Calu3 (cell line): ENCODE results near the gene MYL1. TPM values are rescaled to one million over a fixed set of nuclear protein-coding genes. Genes with fewer than 3 reads are reported as not detected.

Experiments
- BruUV-seq: library from RNA; stranded (reverse); fragments of 400-500 nt; replicated peaks from 2 replicates; lab custom pipeline; 2021; lab: Mats Ljungman, UMichigan
- CTCF ChIA-PET: fragments of 300-600 bp; sonication (Branson Sonifier 250); formaldehyde crosslinking; loops from one replicate; lab custom pipeline; 2022; ENCODE audit warnings: antibody characterized with exemption; lab: Charles Lee
- DNase-seq: peaks from one replicate; pipeline ENCODE4 v3.0.0; 2022
- H3K27ac Mint-ChIP-seq: one replicate; pipeline ENCODE4 v1.8.0; 2022; ENCODE audit warnings: mixed read lengths; ENCODE audit not compliant: unreplicated experiment
- H3K27me3 Mint-ChIP-seq: one replicate; pipeline ENCODE4 v1.8.0; 2022; ENCODE audit warnings: mixed read lengths; ENCODE audit not compliant: unreplicated experiment
- H3K36me3 Mint-ChIP-seq: one replicate; pipeline ENCODE4 v1.8.0; 2022; ENCODE audit warnings: mild to moderate bottlenecking, moderate library complexity, mixed read lengths; ENCODE audit not compliant: insufficient read depth, unreplicated experiment
- H3K4me1 Mint-ChIP-seq: one replicate; pipeline ENCODE4 v1.8.0; 2022; ENCODE audit warnings: mild to moderate bottlenecking, low read depth, mixed read lengths; ENCODE audit not compliant: unreplicated experiment
- H3K4me3 Mint-ChIP-seq: one replicate; pipeline ENCODE4 v1.8.0; 2022; ENCODE audit warnings: mild to moderate bottlenecking, low read depth, moderate library complexity, mixed read lengths; ENCODE audit not compliant: unreplicated experiment
- H3K9me3 Mint-ChIP-seq: one replicate; pipeline ENCODE4 v1.8.0; 2022; ENCODE audit warnings: low read depth, mixed read lengths; ENCODE audit not compliant: unreplicated experiment
- CTCF ChIP-seq: fragments of 200-600 bp; IDR thresholded peaks from one replicate; pipeline ENCODE4 v1.8.0; 2022; ENCODE audit warnings: antibody characterized with exemption; ENCODE audit not compliant: unreplicated experiment
- intact Hi-C: fragments of 100-400 bp; cut with micrococcal nuclease; formaldehyde crosslinking; loops from one replicate; pipeline ENCODE4 v1.10.0; 2022; ENCODE audit not compliant: unreplicated experiment
- total RNA-seq: library from RNA; stranded (reverse); gene quantifications from 2 replicates; pipeline ENCODE4 v1.2.3, GENCODE V29; 2022

MYL1 gene
- total RNA-seq, 1 experiment from 2014 or later, result not detected

- no peak for TF ChIP-seq CTCF
- Mint-ChIP-seq H3K27ac (no peak overlapping the region), H3K9me3 (no peaks in the 10 kb centered on the region), H3K4me3 (no peak overlapping the region), H3K27me3 (no peaks in the 10 kb centered on the region), H3K36me3 (no peaks in the 10 kb centered on the region), H3K4me1 (no peaks in the 10 kb centered on the region)
- no peak for DNase-seq
- CTCF ChIA-PET, result no interaction called here
- intact Hi-C loops, result no loop called here
- no TSS peak for BruUV-seq
Observed at GRCh38 chr2:210264282-210264681, 50.7 kb downstream of the MYL1 start.

GRCh38 chr2:210263841-210264240, 51.1 kb downstream of the MYL1 start:
- CTCF ChIA-PET, result no interaction called here
- BruUV-seq, result no TSS peak
- no peaks in the 10 kb centered on the region for H3K4me1 Mint-ChIP-seq
- H3K4me3 Mint-ChIP-seq, result no peak overlapping the region
- no peak for DNase-seq
- H3K27me3 Mint-ChIP-seq, result no peaks in the 10 kb centered on the region
- H3K27ac Mint-ChIP-seq, result no peak overlapping the region
- H3K9me3 Mint-ChIP-seq, result no peaks in the 10 kb centered on the region
- intact Hi-C loops, result no loop called here
- no peak for TF ChIP-seq CTCF
- H3K36me3 Mint-ChIP-seq, result no peaks in the 10 kb centered on the region

DNA sequence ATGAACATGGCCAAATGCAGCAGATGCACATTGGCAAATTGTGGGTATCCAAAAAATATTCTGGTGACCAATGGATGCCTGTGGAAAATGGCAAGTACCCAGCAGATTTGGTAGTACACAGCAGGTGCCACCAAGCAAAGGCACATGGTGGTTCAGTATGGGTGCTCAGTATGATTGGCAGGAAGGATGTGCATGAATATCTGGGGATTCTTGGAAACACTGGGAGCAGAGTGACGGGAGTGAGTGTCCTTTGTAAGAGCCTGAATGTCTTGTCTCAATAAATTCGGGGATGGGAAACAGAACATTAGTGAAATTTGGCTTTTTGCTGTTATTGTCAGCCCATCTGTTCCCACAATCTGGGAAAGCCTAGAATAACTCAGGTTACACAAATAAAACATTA, 52.9 kb downstream of the MYL1 start:
- no TSS peak for BruUV-seq
- Mint-ChIP-seq H3K27me3 (no peaks in the 10 kb centered on the region), H3K36me3 (no peaks in the 10 kb centered on the region), H3K4me1 (no peaks in the 10 kb centered on the region), H3K9me3 (no peaks in the 10 kb centered on the region), H3K4me3 (no peak overlapping the region), H3K27ac (no peak overlapping the region)
- intact Hi-C loops, result no loop called here
- CTCF ChIA-PET, result no interaction called here
- no peak for TF ChIP-seq CTCF
- no peak for DNase-seq

DNA sequence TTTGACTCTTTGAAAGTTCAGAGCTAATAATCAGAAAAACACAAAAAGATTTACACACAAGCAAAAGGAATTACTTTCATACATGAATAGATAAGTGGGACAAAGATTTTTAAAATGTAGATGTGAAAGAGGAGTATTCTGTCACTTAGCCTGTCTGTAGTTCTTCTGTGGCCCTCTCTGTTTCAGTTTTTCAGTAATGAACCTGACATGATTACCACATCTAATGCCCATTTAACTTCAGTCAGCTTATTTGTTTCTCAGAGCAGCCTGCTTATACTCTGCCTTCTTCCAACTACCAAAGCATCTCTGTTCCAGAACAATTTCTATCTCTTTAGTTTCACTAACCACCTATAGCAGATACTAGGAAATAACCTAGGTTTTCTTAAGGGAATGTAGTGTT, 55.3 kb downstream of the MYL1 start:
- Mint-ChIP-seq H3K4me1 (no peaks in the 10 kb centered on the region), H3K4me3 (no peak overlapping the region), H3K36me3 (no peaks in the 10 kb centered on the region), H3K9me3 (no peaks in the 10 kb centered on the region), H3K27me3 (no peaks in the 10 kb centered on the region), H3K27ac (no peak overlapping the region)
- TF ChIP-seq CTCF, result no peak
- DNase-seq, result no peak
- CTCF ChIA-PET, result no interaction called here
- intact Hi-C loops, result no loop called here
- BruUV-seq, result no TSS peak
